ENCODE data around the gene SPRN.
"Not testable (repeated sequence)": the region's sequence is repeated elsewhere in the genome, so short reads cannot be mapped to it uniquely, and the experiment has no call there.

The SPRN gene

DNA sequence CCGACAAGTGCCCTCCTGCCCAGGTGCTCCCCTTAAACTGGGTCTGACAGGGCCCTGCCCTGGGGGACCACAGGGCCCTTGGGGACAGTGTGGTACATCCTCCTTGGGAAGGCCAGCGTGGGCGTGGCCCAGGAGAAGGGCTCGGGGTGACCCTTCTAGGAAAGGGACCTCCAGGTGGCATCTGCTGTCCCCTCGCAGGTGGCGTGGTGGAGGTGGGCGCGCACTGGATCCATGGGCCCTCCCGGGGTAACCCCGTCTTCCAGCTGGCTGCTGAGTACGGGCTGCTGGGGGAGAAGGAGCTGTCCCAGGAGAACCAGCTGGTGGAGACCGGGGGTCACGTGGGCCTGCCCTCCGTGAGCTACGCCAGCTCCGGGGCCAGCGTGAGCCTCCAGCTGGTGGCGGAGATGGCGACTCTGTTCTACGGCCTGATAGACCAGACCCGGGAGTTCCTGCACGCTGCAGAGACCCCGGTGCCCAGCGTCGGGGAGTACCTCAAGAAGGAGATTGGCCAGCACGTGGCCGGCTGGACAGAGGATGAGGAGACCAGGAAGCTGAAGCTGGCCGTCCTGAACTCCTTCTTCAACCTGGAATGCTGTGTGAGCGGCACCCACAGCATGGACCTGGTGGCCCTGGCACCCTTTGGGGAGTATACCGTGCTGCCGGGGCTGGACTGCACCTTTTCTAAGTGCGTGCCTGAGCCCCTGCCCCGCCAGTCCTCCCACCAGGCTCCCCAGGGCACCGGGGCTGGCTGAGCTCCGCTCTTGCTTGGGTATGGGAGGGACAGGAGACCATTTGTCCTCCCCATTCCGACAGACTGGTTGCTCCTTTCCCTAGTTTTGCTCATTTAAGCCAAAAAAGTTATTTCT lies 44.4 kb downstream of the SPRN start:
- in situ Hi-C loops (cut with HindIII; ENCODE audit: low sequenced_read_pairs) = no loop called here
- peak overlapping the region; percentile 56 for H3K4me3 ChIP-seq (ENCODE audit: low read depth, low read length)
- TF ChIP-seq, protein P1, sequence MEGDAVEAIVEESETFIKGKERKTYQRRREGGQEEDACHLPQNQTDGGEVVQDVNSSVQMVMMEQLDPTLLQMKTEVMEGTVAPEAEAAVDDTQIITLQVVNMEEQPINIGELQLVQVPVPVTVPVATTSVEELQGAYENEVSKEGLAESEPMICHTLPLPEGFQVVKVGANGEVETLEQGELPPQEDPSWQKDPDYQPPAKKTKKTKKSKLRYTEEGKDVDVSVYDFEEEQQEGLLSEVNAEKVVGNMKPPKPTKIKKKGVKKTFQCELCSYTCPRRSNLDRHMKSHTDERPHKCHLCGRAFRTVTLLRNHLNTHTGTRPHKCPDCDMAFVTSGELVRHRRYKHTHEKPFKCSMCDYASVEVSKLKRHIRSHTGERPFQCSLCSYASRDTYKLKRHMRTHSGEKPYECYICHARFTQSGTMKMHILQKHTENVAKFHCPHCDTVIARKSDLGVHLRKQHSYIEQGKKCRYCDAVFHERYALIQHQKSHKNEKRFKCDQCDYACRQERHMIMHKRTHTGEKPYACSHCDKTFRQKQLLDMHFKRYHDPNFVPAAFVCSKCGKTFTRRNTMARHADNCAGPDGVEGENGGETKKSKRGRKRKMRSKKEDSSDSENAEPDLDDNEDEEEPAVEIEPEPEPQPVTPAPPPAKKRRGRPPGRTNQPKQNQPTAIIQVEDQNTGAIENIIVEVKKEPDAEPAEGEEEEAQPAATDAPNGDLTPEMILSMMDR (IDR thresholded peaks at IDR 0.05; ENCODE audit: low read depth, low read length, missing control alignments) = no peak
- no peak for DNase-seq (ENCODE audit: low read depth)

DNA sequence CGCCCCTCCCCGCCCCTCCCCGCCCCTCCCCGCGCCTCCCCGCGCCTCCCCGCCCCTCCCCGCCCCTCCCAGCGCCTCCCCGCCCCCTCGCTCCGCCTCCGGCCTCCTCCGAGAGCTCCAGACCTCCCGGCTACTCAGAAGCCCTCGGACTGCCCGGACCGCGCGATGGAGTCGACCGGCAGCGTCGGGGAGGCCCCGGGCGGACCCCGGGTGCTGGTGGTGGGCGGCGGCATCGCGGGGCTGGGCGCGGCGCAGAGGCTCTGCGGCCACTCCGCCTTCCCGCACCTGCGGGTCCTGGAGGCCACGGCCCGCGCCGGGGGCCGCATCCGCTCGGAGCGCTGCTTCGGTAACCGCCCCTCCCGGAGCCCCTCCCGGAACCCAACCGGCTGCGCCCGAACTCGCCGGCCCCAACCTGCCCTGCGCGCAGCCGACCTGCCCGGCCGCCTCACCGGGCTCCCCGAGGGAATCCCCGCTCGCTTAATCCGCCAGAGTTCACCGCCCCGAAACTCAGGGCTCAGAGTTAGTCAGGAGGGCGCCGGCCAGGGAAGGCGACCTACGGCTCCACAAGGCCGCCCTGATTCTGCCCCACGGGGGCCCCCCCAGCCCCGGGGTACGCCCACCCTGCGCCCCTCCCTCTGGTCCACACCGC lies 45.1 kb downstream of the SPRN start, which contains the start of gene PAOX:
Gene PAOX, plus strand, starts transcription at position 111 of the 649 bp plus-strand sequence. Its CDS starts 55 bp downstream, at position 166.
- DNase-seq (ENCODE audit: low read depth) = no peak
- in situ Hi-C loops (cut with HindIII; ENCODE audit: low sequenced_read_pairs) = no loop called here
- H3K4me3 ChIP-seq (ENCODE audit: low read depth, low read length) = peak within 1 kb of the TSS; percentile 66
- TF ChIP-seq, protein P1 (IDR thresholded peaks at IDR 0.05; ENCODE audit: low read depth, low read length, missing control alignments) = no peak

DNA sequence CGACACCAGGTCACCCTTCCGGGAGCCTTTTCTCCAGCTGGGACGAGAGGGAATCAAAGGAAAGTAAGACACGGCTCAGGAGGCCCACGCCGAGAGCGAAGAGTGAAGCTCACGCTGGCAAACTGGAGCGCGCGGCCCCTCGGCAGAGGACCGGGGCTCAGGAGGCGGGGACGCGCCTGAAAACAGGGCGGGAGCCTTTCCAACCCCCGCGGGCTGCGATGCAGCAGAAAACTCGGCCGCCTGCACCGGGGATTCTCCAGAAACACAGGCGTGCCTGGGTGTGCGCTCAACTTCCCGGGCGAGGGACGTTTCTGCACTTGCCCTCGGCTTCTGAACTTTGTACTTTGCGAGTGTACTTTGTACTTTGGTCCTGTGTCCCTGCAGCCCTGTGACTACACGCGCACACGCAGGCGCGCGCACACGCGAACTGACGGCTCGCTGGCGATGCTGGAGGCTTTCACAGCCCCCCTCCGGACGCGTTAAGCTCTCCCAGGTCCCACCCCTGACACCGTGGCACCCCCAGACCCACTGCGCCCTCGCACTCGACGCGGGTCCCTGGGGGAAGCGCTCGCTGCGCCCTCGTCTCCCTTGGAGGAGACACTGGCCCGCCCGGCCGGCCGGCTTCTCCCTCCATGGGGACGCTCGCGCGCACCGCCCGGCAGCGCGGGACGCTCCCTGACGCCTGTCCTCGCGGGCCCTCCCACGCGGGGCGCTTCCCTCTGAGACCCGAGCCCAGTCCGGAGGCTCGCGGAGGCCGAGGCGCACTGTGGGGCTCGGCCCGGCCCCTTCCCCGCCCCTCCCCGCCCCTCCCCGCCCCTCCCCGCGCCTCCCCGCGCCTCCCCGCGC lies 46.0 kb downstream of the SPRN start:
- in situ Hi-C loops (cut with HindIII; ENCODE audit: low sequenced_read_pairs) = no loop called here
- peak overlapping the region; percentile 66 for H3K4me3 ChIP-seq (ENCODE audit: low read depth, low read length)
- DNase-seq (ENCODE audit: low read depth) = no peak
- TF ChIP-seq, protein P1 (IDR thresholded peaks at IDR 0.05; ENCODE audit: low read depth, low read length, missing control alignments) = no peak

DNA sequence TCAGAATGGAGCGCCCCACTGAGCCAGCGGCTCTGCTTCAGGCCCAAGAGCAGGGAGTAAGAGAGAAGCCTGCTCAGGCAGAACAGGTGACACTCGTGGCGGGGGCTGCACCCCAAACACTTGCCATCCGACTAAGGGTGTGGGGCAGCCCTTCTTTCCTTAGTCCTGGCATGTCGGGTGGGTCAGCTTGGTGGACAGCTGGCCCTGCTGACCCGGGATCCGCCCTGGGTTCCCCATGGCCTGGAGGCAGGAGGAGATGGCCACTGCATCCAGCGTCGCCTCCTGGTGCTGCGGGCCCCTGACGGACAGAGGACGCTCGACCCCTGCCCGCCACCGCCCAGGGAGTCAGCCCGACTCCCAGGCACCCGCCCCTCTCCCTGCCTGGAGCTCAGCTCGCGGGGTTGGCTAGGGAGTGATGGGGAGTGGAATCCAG lies 46.6 kb downstream of the SPRN start:
- TF ChIP-seq, protein P1 (IDR thresholded peaks at IDR 0.05; ENCODE audit: low read depth, low read length, missing control alignments) = no peak
- no peak for DNase-seq (ENCODE audit: low read depth)
- peak overlapping the region; percentile 66 for H3K4me3 ChIP-seq (ENCODE audit: low read depth, low read length)
- in situ Hi-C loops (cut with HindIII; ENCODE audit: low sequenced_read_pairs) = no loop called here

DNA sequence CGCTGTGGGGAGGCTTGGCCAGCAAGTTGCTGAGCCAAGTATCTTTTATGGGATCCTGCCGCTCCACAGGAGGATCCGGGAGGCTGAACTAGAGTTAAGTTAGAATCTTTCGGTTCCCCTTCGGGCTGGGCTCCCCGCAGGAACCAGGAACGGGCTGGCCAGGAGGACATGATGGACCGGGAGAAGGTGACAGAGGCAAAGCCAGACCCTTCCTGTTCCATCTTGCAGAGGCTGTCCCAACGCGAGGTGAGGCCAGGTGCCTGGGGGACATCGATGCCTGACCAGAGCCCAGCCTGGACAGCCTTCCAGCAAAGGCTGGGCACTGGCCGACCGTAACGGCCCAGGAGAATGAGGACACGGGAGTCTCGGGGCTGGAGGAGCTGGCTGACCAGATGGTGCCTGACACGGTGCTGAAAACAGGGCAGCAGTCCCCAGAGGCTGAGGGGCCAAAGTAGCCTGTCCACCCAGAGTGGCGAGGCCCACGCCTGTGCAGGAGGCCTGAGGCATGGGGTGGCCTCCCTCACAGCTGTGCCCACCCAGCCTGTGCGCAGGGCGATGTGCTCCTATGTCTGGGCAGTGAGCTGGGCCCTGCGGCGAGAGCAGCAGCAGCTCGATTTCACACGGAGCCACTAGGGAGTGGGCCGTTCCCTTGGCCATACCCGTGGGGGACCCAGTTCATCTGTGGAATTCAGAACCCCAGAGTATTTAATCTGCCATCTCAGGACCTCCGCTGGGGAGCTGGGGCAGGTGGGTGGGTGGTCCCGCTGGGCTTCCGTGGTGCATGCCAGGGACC lies 47.2 kb downstream of the SPRN start:
- DNase-seq (ENCODE audit: low read depth) = no peak

DNA sequence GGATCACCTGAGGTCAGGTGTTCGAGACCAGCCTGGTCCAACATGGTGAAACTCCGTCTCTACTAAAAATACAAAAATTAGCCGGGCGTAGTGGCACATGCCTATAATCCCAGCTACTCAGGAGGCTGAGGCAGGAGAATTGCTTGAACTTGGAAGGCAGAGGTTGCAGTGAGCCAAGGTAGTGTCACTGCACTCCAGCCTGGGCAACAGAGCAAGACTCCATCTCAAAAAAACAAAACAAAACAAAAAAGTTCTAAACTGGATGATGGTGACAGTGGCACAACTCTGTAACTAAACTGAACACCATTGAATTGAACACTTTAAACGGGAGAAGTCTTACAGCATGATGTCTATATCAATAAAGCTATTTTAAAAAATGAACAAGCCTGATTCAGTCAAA lies 48.2 kb downstream of the SPRN start:
- DNase-seq (ENCODE audit: low read depth); H3K4me3 ChIP-seq (ENCODE audit: low read depth, low read length); in situ Hi-C loops (cut with HindIII; ENCODE audit: low sequenced_read_pairs): not testable (repeated sequence)

More for the DNA sequence above, 47.2 kb downstream of the SPRN start:
- TF ChIP-seq, protein P1 (IDR thresholded peaks at IDR 0.05; ENCODE audit: low read depth, low read length, missing control alignments) = no peak
- H3K4me3 ChIP-seq (ENCODE audit: low read depth, low read length) = no peak overlapping the region
- in situ Hi-C loops (cut with HindIII; ENCODE audit: low sequenced_read_pairs) = no loop called here

All from astrocyte of the cerebellum (primary cell).